Esophagus (tissue), 2 donors: ENCODE data around the gene OR10A4. TPM values are rescaled to one million over a fixed set of nuclear protein-coding genes. Genes with fewer than 3 reads are reported as not detected.
"Not testable (repeated sequence)": the region's sequence is repeated elsewhere in the genome, so short reads cannot be mapped to it uniquely, and the experiment has no call there.

ENCODE experiments used
- H3K27ac ChIP-seq, 2 donors: one replicate each; pipeline ENCODE4 v1.5.1; 2013; ENCODE audit warnings: low read depth in 2 of 2, mild to moderate bottlenecking in 2 of 2, inconsistent platforms in 1 of 2, low read length in 1 of 2, moderate library complexity in 1 of 2
- H3K27me3 ChIP-seq, 2 donors: one replicate each; pipeline ENCODE4 v1.6.1; 2013; ENCODE audit warnings: low read length in 2 of 2, control low read depth in 1 of 2, mild to moderate bottlenecking in 1 of 2; ENCODE audit not compliant: insufficient read depth in 2 of 2, control insufficient read depth in 1 of 2
- H3K36me3 ChIP-seq, 2 donors: one replicate each; pipeline ENCODE4 v1.6.1; 2013; ENCODE audit warnings: low read length in 1 of 2; ENCODE audit not compliant: control insufficient read depth in 2 of 2, insufficient read depth in 2 of 2
- H3K4me1 ChIP-seq, 2 donors: one replicate each; pipeline ENCODE4 v1.6.1; 2013; ENCODE audit warnings: low read length in 1 of 2; ENCODE audit not compliant: control insufficient read depth in 2 of 2, insufficient read depth in 2 of 2
- H3K4me3 ChIP-seq, 2 donors: one replicate each; pipeline ENCODE4 v1.5.1; 2013; ENCODE audit warnings: low read length in 2 of 2, mild to moderate bottlenecking in 2 of 2, low read depth in 1 of 2, moderate library complexity in 1 of 2
- H3K9me3 ChIP-seq, 2 donors: one replicate each; pipeline ENCODE4 v1.6.1; 2013; ENCODE audit warnings: mild to moderate bottlenecking in 2 of 2, low read depth in 1 of 2, low read length in 1 of 2, moderate library complexity in 1 of 2; ENCODE audit not compliant: control insufficient read depth in 2 of 2, insufficient read depth in 1 of 2
- WGBS, 2 donors: extraction: QIAGEN DNeasy Blood & Tissue Kit; methylation state at CpG; one replicate each; pipeline ENCODE4 v1.1.7; 2013; 5-methylcytosine and 5-hydroxymethylcytosine counted together
- polyA plus RNA-seq, 2 donors: library from polyadenylated mRNA; stranded (reverse); fragments of 200-250 nt; gene quantifications; one replicate each; pipeline ENCODE4 v1.2.3, GENCODE V29; 2013
- donor health status: healthy with polysubstance abuse.
- donor health status: Bipolar disorder and iron deficiency.

Gene OR10A4
- polyA plus RNA-seq, 2 donors = not detected

GRCh38 chr11:6889835-6890234 is 13.4 kb downstream of the OR10A4 start:
- Histone ChIP-seq H3K9me3 (no peaks in the 10 kb centered on the region), H3K36me3 (no peaks in the 10 kb centered on the region), H3K27me3 (no peaks in the 10 kb centered on the region), H3K4me3 (no peak overlapping the region), H3K4me1 (no peaks in the 10 kb centered on the region), H3K27ac (no peak overlapping the region)
- WGBS, 2 donors = 76 to 82% methylated on average over 1 of the region's 1 CpG

- WGBS, 2 donors = 77 to 81% methylated on average over 2 of the region's 2 CpGs
- no peaks in the 10 kb centered on the region for H3K36me3 ChIP-seq
These were observed 16.0 kb downstream of the OR10A4 start, which contains the start of gene OR2D2 for GRCh38 chr11:6892400-6892799. TSS of gene OR2D2 (minus strand) at chr11:6892500. CDS start at chr11:6892500, 0 bp downstream.

GRCh38 chr11:6894097-6894496 is 17.7 kb downstream of the OR10A4 start:
- no peaks in the 10 kb centered on the region for H3K36me3 ChIP-seq
- H3K27ac ChIP-seq = no peak overlapping the region
- H3K27me3 ChIP-seq = no peaks in the 10 kb centered on the region
- H3K4me3 ChIP-seq = no peak overlapping the region
- H3K9me3 ChIP-seq = no peaks in the 10 kb centered on the region
- no peaks in the 10 kb centered on the region for H3K4me1 ChIP-seq

More at GRCh38 chr11:6892400-6892799, 16.0 kb downstream of the OR10A4 start, which contains the start of gene OR2D2:
- H3K4me1 ChIP-seq = no peaks in the 10 kb centered on the region
- H3K4me3 ChIP-seq = no peak within 1 kb of the TSS
- no peaks in the 10 kb centered on the region for H3K9me3 ChIP-seq
- no peaks in the 10 kb centered on the region for H3K27me3 ChIP-seq
- no peak within 1 kb of the TSS for H3K27ac ChIP-seq

- H3K4me3 ChIP-seq = no peak overlapping the region
- H3K4me1 ChIP-seq = no peaks in the 10 kb centered on the region
- no peaks in the 10 kb centered on the region for H3K9me3 ChIP-seq
- H3K27ac ChIP-seq = no peak overlapping the region
- no peaks in the 10 kb centered on the region for H3K27me3 ChIP-seq
- no peaks in the 10 kb centered on the region for H3K36me3 ChIP-seq
These were observed 18.6 kb downstream of the OR10A4 start for GRCh38 chr11:6895010-6895409.

GRCh38 chr11:6898911-6899310 is 22.5 kb downstream of the OR10A4 start:
- 54 to 65% methylated on average over 1 of the region's 1 CpG for WGBS, 2 donors
- H3K27ac ChIP-seq = no peak overlapping the region
- H3K36me3 ChIP-seq = no peaks in the 10 kb centered on the region
- no peaks in the 10 kb centered on the region for H3K27me3 ChIP-seq
- H3K4me3 ChIP-seq = no peak overlapping the region
- no peaks in the 10 kb centered on the region for H3K4me1 ChIP-seq
- no peaks in the 10 kb centered on the region for H3K9me3 ChIP-seq

GRCh38 chr11:6900327-6900999 is 24.0 kb downstream of the OR10A4 start:
- H3K36me3 ChIP-seq = no peaks in the 10 kb centered on the region
- 59 to 60% methylated on average over 2 of the region's 2 CpGs for whole genome bisulfite sequencing, 2 donors

GRCh38 chr11:6904804-6905203 is 28.4 kb downstream of the OR10A4 start:
- H3K27ac ChIP-seq, H3K4me3 ChIP-seq: not testable (repeated sequence)
- WGBS, 2 donors = 82 to 83% methylated on average over 13 of the region's 13 CpGs

More at GRCh38 chr11:6900327-6900999, 24.0 kb downstream of the OR10A4 start:
- Histone ChIP-seq H3K27me3 (no peaks in the 10 kb centered on the region), H3K9me3 (no peaks in the 10 kb centered on the region), H3K27ac (no peak overlapping the region), H3K4me1 (no peaks in the 10 kb centered on the region), H3K4me3 (no peak overlapping the region)

GRCh38 chr11:6911378-6911777 is 35.0 kb downstream of the OR10A4 start:
- Histone ChIP-seq H3K4me3 (no peak overlapping the region), H3K27me3 (no peaks in the 10 kb centered on the region), H3K9me3 (no peaks in the 10 kb centered on the region), H3K27ac (no peak overlapping the region), H3K4me1 (no peaks in the 10 kb centered on the region), H3K36me3 (no peaks in the 10 kb centered on the region)
- 94% methylated on average over 3 of the region's 3 CpGs for WGBS, 2 donors

More at GRCh38 chr11:6904804-6905203, 28.4 kb downstream of the OR10A4 start:
- H3K9me3 ChIP-seq, H3K4me1 ChIP-seq, H3K27me3 ChIP-seq, H3K36me3 ChIP-seq: not testable (repeated sequence)

GRCh38 chr11:6911948-6912347 is 35.5 kb downstream of the OR10A4 start:
- no peaks in the 10 kb centered on the region for H3K27me3 ChIP-seq
- no peaks in the 10 kb centered on the region for H3K9me3 ChIP-seq
- no peaks in the 10 kb centered on the region for H3K36me3 ChIP-seq
- no peak overlapping the region for H3K4me3 ChIP-seq
- no peak overlapping the region for H3K27ac ChIP-seq
- 38 to 42% methylated on average over 3 of the region's 3 CpGs for WGBS, 2 donors
- H3K4me1 ChIP-seq = no peaks in the 10 kb centered on the region

GRCh38 chr11:6919698-6920097 is 43.3 kb downstream of the OR10A4 start:
- no peak overlapping the region for H3K4me3 ChIP-seq
- no peaks in the 10 kb centered on the region for H3K9me3 ChIP-seq
- no peaks in the 10 kb centered on the region for H3K36me3 ChIP-seq
- H3K27me3 ChIP-seq = no peaks in the 10 kb centered on the region
- no peaks in the 10 kb centered on the region for H3K4me1 ChIP-seq
- H3K27ac ChIP-seq = no peak overlapping the region
- WGBS, 2 donors = 42 to 51% methylated on average over 2 of the region's 2 CpGs
